22Rv1 (cell line): Measurements from ENCODE around the gene EYA2.

Source experiments
- H3K27ac ChIP-seq: fragments of 450-650 bp; 2 replicates; pipeline ENCODE4 v1.5.1; 2017
- ZFX ChIP-seq: fragments of 450-650 bp; IDR thresholded peaks from 2 replicates; pipeline ENCODE4 v1.6.1; 2017; ENCODE audit warnings: antibody characterized with exemption, borderline replicate concordance
- TF ChIP-seq, protein P1 (sequence below): fragments of 450-650 bp; IDR thresholded peaks from 2 replicates; pipeline ENCODE4 v1.5.1; 2017; ENCODE audit warnings: mild to moderate bottlenecking

The EYA2 gene

DNA sequence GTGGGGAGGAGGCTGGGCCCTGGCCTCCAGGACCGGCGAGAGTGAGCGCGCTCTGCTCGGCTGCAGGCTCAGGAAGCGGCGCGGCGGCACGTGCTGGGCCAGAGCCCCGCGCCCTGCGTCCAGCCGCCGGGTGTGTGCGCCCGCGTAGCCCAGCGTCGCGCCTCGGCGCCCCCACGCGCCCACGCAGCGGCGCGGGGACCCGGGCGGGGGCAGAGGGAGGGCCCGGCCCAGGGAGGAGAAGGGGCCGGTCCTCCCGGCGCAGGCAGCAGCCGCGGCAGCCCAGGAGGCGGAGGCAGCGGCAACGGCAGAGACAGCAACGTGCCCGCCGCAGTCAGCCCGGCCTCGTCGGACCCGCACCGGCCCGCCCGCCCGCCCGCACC is at the start of gene EYA2:
EYA2 (plus strand) TSS at position 265 of the 380 bp plus-strand sequence. CDS start 95,168 bp downstream, outside the sequence.
- no peak within 1 kb of the TSS for H3K27ac ChIP-seq
- no peak for TF ChIP-seq ZFX
- TF ChIP-seq, protein P1, sequence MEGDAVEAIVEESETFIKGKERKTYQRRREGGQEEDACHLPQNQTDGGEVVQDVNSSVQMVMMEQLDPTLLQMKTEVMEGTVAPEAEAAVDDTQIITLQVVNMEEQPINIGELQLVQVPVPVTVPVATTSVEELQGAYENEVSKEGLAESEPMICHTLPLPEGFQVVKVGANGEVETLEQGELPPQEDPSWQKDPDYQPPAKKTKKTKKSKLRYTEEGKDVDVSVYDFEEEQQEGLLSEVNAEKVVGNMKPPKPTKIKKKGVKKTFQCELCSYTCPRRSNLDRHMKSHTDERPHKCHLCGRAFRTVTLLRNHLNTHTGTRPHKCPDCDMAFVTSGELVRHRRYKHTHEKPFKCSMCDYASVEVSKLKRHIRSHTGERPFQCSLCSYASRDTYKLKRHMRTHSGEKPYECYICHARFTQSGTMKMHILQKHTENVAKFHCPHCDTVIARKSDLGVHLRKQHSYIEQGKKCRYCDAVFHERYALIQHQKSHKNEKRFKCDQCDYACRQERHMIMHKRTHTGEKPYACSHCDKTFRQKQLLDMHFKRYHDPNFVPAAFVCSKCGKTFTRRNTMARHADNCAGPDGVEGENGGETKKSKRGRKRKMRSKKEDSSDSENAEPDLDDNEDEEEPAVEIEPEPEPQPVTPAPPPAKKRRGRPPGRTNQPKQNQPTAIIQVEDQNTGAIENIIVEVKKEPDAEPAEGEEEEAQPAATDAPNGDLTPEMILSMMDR: no peak

GRCh38 chr20:46844965-46845364 is 49.7 kb upstream of the EYA2 start:
- no peak for TF ChIP-seq ZFX
- TF ChIP-seq, protein P1: no peak
- no peak overlapping the region for H3K27ac ChIP-seq

GRCh38 chr20:46849269-46849668 is 45.4 kb upstream of the EYA2 start:
- TF ChIP-seq, protein P1: no peak
- TF ChIP-seq ZFX: no peak
- no peak overlapping the region for H3K27ac ChIP-seq

DNA sequence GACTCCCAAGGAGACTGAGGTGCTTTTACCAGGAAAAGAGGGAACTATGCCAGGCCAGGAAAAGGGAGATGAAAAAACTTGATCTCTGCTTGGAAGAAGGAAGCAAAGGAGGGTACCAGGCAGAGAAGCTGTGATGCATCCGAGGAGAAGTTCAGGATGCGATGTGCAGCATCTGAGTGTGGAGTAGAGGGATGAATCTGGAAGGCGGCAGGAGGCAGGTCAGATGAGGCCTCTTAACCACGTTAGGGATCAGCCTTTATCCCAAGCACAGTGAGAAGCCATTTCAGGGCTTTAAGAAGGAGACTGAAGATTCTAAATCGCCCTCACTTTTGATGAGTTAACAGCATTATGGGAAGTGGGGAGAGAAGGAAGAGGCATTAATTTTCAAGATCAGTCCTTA is 44.9 kb upstream of the EYA2 start:
- no peak overlapping the region for H3K27ac ChIP-seq
- TF ChIP-seq, protein P1: no peak
- TF ChIP-seq ZFX: no peak

- TF ChIP-seq, protein P1: no peak
- no peak for TF ChIP-seq ZFX
- no peak overlapping the region for H3K27ac ChIP-seq
Observed at GRCh38 chr20:46850416-46850815, 44.2 kb upstream of the EYA2 start.

DNA sequence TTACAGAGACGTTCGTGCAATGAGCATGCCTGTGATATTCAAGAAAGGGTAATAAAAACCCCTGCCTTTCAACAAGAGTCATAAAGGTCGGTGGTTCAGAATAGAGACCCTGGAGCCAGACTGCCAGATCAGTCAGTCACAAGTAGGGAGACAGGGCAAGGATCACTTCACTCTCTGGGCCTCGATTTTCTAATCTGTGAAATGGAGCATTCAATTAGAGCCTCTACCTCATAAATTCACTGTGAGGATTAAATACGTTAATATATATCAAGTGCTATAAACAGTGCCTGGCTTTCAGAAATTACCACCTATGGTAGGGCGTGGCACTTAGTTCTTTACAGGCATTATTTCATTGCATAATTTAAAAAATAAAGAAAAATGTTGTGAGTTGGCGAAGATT is 43.7 kb upstream of the EYA2 start:
- TF ChIP-seq, protein P1: no peak
- TF ChIP-seq ZFX: no peak
- H3K27ac ChIP-seq: no peak overlapping the region

DNA sequence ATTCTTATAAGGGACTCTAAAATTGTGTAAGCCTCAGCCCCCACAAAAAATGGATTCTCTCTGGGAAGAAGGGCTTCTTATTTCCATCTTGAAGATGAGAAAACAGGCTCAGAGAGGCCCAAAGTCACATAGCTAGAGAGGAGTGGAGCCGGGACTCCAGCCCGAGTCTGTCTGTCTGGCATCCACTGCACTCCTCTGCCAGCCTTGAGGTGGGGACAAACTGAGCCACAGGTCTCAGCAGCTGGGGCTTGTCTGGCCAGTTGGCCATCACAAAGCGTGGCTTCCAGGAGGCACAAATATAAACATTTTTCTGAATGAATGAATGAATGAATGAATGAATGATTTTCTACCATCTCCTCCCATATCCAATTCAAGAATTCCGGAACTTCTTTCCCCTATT is 42.9 kb upstream of the EYA2 start:
- TF ChIP-seq, protein P1: no peak
- TF ChIP-seq ZFX: no peak
- H3K27ac ChIP-seq: no peak overlapping the region
